22Rv1 (cell line): Measurements from ENCODE around the gene ASF1B.

Experiments used
- CTCF ChIP-seq: fragments of 450-650 bp; IDR thresholded peaks from 2 replicates; pipeline ENCODE4 v1.5.1; 2017; ENCODE audit warnings: mild to moderate bottlenecking
- ZFX ChIP-seq: fragments of 450-650 bp; IDR thresholded peaks from 2 replicates; pipeline ENCODE4 v1.6.1; 2017; ENCODE audit warnings: antibody characterized with exemption, borderline replicate concordance

GRCh38 chr19:14183741-14184350 is 47.5 kb upstream of the ASF1B start:
- TF ChIP-seq CTCF (no peak), ZFX (no peak)
